HEK293 (cell line): ENCODE results near the gene IL23A.
A peak's percentile ranks its signal among the peaks of the same experiment; 100 is the strongest.

Experiments used
- IKZF3 ChIP-seq: fragments of 450-650 bp; IDR thresholded peaks from 2 replicates; pipeline ENCODE4 v1.5.0; 2018; ENCODE audit warnings: missing biosample characterization, mild to moderate bottlenecking, missing genetic modification characterization, moderate library complexity
- SCRT2 ChIP-seq: fragments of 450-650 bp; formaldehyde crosslinking; IDR thresholded peaks from 2 replicates; pipeline ENCODE4 v1.5.1; 2016; ENCODE audit warnings: missing biosample characterization, missing genetic modification characterization
- WT1 ChIP-seq: fragments of 450-650 bp; formaldehyde crosslinking; IDR thresholded peaks from 2 replicates; pipeline ENCODE4 v1.5.1; 2016; ENCODE audit warnings: missing biosample characterization, missing genetic modification characterization
- ZBTB20 ChIP-seq: fragments of 450-650 bp; formaldehyde crosslinking; IDR thresholded peaks from 2 replicates; pipeline ENCODE4 v1.5.1; 2016; ENCODE audit warnings: missing biosample characterization, missing genetic modification characterization
- ZFP41 ChIP-seq: fragments of 450-650 bp; formaldehyde crosslinking; IDR thresholded peaks from 2 replicates; pipeline ENCODE4 v1.5.1; 2016; ENCODE audit warnings: missing biosample characterization, missing genetic modification characterization, borderline replicate concordance
- ZFP69B ChIP-seq: fragments of 450-650 bp; formaldehyde crosslinking; IDR thresholded peaks from 2 replicates; pipeline ENCODE4 v1.5.1; 2016; ENCODE audit warnings: missing biosample characterization, missing genetic modification characterization
- ZNF133 ChIP-seq: fragments of 450-650 bp; formaldehyde crosslinking; IDR thresholded peaks from 2 replicates; pipeline ENCODE4 v1.5.1; 2016; ENCODE audit warnings: missing biosample characterization, missing genetic modification characterization
- ZNF16 ChIP-seq: fragments of 450-650 bp; formaldehyde crosslinking; IDR thresholded peaks from 2 replicates; pipeline ENCODE4 v1.5.1; 2016; ENCODE audit warnings: low read depth, missing biosample characterization, missing genetic modification characterization
- ZNF169 ChIP-seq: fragments of 450-650 bp; formaldehyde crosslinking; IDR thresholded peaks from 2 replicates; pipeline ENCODE4 v1.5.1; 2016; ENCODE audit warnings: missing biosample characterization, missing genetic modification characterization
- ZNF302 ChIP-seq: fragments of 450-650 bp; formaldehyde crosslinking; IDR thresholded peaks from 2 replicates; pipeline ENCODE4 v1.5.1; 2016; ENCODE audit warnings: missing biosample characterization, missing genetic modification characterization, low read depth
- ZNF311 ChIP-seq: fragments of 450-650 bp; formaldehyde crosslinking; IDR thresholded peaks from 2 replicates; pipeline ENCODE4 v1.5.1; 2017; ENCODE audit warnings: missing biosample characterization, missing genetic modification characterization, borderline replicate concordance
- ZNF514 ChIP-seq: fragments of 450-650 bp; formaldehyde crosslinking; IDR thresholded peaks from 2 replicates; pipeline ENCODE4 v1.5.1; 2016; ENCODE audit warnings: missing biosample characterization, missing genetic modification characterization
- ZNF530 ChIP-seq: fragments of 450-650 bp; formaldehyde crosslinking; IDR thresholded peaks from 2 replicates; pipeline ENCODE4 v1.5.1; 2016; ENCODE audit warnings: low read depth, missing biosample characterization, missing genetic modification characterization
- ZNF561 ChIP-seq: fragments of 450-650 bp; IDR thresholded peaks from 2 replicates; pipeline ENCODE4 v1.5.1; 2018; ENCODE audit warnings: missing biosample characterization, missing genetic modification characterization, borderline replicate concordance
- ZNF596 ChIP-seq: fragments of 450-650 bp; IDR thresholded peaks from 2 replicates; pipeline ENCODE4 v1.5.0; 2018; ENCODE audit warnings: missing biosample characterization, mild to moderate bottlenecking, missing genetic modification characterization, moderate library complexity
- ZNF600 ChIP-seq: fragments of 450-650 bp; formaldehyde crosslinking; IDR thresholded peaks from 2 replicates; pipeline ENCODE4 v1.5.1; 2016; ENCODE audit warnings: missing biosample characterization, missing genetic modification characterization
- ZNF624 ChIP-seq: fragments of 450-650 bp; formaldehyde crosslinking; IDR thresholded peaks from 2 replicates; pipeline ENCODE4 v1.5.1; 2017; ENCODE audit warnings: missing biosample characterization, missing genetic modification characterization
- ZNF626 ChIP-seq: fragments of 450-650 bp; sonication (Bioruptor Pico); formaldehyde crosslinking; IDR thresholded peaks from 2 replicates; pipeline ENCODE4 v1.5.1; 2018; ENCODE audit warnings: missing biosample characterization, missing genetic modification characterization, inconsistent platforms
- ZNF654 ChIP-seq: fragments of 450-650 bp; formaldehyde crosslinking; IDR thresholded peaks from 2 replicates; pipeline ENCODE4 v1.5.1; 2016; ENCODE audit warnings: low read depth, missing biosample characterization, missing genetic modification characterization
- ZNF660 ChIP-seq: fragments of 450-650 bp; IDR thresholded peaks from 2 replicates; pipeline ENCODE4 v1.5.1; 2018; ENCODE audit warnings: missing biosample characterization, mild to moderate bottlenecking, missing genetic modification characterization
- ZNF792 ChIP-seq: fragments of 450-650 bp; formaldehyde crosslinking; IDR thresholded peaks from 2 replicates; pipeline ENCODE4 v1.5.1; 2016; ENCODE audit warnings: missing biosample characterization, missing genetic modification characterization
- ZSCAN23 ChIP-seq: fragments of 450-650 bp; formaldehyde crosslinking; IDR thresholded peaks from 2 replicates; pipeline ENCODE4 v1.5.1; 2016; ENCODE audit warnings: missing biosample characterization, missing genetic modification characterization
- TF ChIP-seq, protein P1 (sequence below): fragments of 450-650 bp; formaldehyde crosslinking; IDR thresholded peaks from 2 replicates; pipeline ENCODE4 v1.5.1; 2017; ENCODE audit warnings: missing biosample characterization, mild to moderate bottlenecking, missing genetic modification characterization, moderate library complexity
- TF ChIP-seq, protein P2 (sequence below): fragments of 450-650 bp; formaldehyde crosslinking; IDR thresholded peaks from 2 replicates; pipeline ENCODE4 v1.5.1; 2016; ENCODE audit warnings: missing biosample characterization, missing genetic modification characterization
- TF ChIP-seq, protein P3 (sequence below): fragments of 450-650 bp; formaldehyde crosslinking; IDR thresholded peaks from 2 replicates; pipeline ENCODE4 v1.5.1; 2016; ENCODE audit warnings: missing biosample characterization, missing genetic modification characterization, borderline replicate concordance
- TF ChIP-seq, protein P4 (sequence below): sonication (generic); formaldehyde crosslinking; IDR thresholded peaks from 2 replicates; pipeline ENCODE4 v1.8.1; 2022; ENCODE audit warnings: mild to moderate bottlenecking, moderate library complexity, missing genetic modification reagents
- TF ChIP-seq, protein P5 (sequence below): fragments of 450-650 bp; formaldehyde crosslinking; IDR thresholded peaks from 2 replicates; pipeline ENCODE4 v1.5.1; 2016; ENCODE audit warnings: missing biosample characterization, missing genetic modification characterization
- TF ChIP-seq, protein P6 (sequence below): IDR thresholded peaks from 2 replicates; pipeline ENCODE4 v1.6.1; 2011; ENCODE audit warnings: mild to moderate bottlenecking, low read depth, low read length, borderline replicate concordance

IL23A gene

DNA sequence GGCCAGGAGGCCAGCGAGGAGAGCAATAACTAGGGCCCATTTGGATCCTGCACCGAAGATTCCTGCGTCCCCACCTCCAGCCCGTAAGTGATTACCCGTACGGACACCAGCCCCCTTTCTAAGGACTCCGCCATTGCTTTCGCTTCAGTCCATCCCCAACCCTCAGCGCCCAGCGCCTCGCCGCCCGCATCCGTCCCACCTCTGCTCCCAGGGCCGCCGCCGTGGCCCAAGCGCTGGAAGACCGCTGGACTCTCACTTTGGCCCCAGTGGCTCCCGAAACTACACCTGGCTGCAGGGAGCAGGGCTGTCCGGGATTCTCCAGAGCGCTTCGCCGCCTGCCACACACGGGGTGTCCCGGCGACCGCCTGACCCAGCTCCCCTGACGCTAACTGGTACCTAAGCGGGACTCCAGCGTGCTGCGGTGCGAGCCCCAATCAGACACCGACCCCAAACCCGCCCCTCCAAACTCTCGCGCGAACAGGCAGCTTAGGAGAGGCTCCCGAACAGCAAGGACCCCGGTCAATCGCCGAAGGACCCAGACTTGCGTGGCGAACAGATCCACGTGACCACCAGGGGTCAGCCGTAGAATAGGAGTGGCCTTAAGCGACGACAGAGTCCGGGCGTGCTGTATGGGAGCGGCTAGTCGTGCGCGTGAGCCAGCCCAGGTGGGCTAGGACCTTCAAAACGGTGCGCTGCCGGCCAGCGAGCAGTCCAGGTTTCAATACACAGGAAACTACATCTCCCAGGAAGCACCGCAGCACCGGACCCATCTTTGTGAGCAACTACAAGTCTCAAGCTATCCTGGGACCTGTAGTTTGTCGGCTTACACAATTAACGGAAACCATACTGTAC lies 22.8 kb upstream of the IL23A start, which contains the start of gene CNPY2 (continued):
- TF ChIP-seq, protein P1, sequence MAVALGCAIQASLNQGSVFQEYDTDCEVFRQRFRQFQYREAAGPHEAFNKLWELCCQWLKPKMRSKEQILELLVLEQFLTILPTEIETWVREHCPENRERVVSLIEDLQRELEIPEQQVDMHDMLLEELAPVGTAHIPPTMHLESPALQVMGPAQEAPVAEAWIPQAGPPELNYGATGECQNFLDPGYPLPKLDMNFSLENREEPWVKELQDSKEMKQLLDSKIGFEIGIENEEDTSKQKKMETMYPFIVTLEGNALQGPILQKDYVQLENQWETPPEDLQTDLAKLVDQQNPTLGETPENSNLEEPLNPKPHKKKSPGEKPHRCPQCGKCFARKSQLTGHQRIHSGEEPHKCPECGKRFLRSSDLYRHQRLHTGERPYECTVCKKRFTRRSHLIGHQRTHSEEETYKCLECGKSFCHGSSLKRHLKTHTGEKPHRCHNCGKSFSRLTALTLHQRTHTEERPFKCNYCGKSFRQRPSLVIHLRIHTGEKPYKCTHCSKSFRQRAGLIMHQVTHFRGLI (tag by site-specific recombination): no peak; the same call in 1 of the 2 replicates
- TF ChIP-seq ZNF16 (no peak), ZBTB20 (tag by site-specific recombination) (no peak), ZNF311 (tag by site-specific recombination) (no peak), ZNF792 (tag by site-specific recombination) (no peak), ZSCAN23 (tag by site-specific recombination) (no peak), ZNF561 (no peak; the same call in 1 of the 2 replicates), ZNF654 (tag by site-specific recombination) (no peak), ZFP69B (tag by site-specific recombination) (peak; percentile 53; the same call in 1 of the 2 replicates), ZNF624 (no peak), ZNF660 (tag by site-specific recombination) (peak; percentile 52; the same call in 1 of the 2 replicates), ZNF626 (tag by site-specific recombination) (no peak), ZNF133 (tag by site-specific recombination) (no peak), ZNF596 (tag by site-specific recombination) (no peak), ZNF514 (no peak), SCRT2 (tag by site-specific recombination) (no peak), ZNF169 (tag by site-specific recombination) (peak; percentile 26; the same call in 1 of the 2 replicates), ZFP41 (no peak), WT1 (tag by site-specific recombination) (0 out of 2 replicates have a peak, but pooled peaks have one; percentile 40), ZNF530 (tag by site-specific recombination) (no peak), IKZF3 (tag by site-specific recombination) (no peak), ZNF302 (no peak), ZNF600 (peak; percentile 94)
- TF ChIP-seq, protein P2, sequence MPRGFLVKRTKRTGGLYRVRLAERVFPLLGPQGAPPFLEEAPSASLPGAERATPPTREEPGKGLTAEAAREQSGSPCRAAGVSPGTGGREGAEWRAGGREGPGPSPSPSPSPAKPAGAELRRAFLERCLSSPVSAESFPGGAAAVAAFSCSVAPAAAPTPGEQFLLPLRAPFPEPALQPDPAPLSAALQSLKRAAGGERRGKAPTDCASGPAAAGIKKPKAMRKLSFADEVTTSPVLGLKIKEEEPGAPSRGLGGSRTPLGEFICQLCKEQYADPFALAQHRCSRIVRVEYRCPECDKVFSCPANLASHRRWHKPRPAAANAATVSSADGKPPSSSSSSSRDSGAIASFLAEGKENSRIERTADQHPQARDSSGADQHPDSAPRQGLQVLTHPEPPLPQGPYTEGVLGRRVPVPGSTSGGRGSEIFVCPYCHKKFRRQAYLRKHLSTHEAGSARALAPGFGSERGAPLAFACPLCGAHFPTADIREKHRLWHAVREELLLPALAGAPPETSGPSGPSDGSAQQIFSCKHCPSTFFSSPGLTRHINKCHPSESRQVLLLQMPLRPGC (tag by site-specific recombination): no peak
- TF ChIP-seq, protein P3, sequence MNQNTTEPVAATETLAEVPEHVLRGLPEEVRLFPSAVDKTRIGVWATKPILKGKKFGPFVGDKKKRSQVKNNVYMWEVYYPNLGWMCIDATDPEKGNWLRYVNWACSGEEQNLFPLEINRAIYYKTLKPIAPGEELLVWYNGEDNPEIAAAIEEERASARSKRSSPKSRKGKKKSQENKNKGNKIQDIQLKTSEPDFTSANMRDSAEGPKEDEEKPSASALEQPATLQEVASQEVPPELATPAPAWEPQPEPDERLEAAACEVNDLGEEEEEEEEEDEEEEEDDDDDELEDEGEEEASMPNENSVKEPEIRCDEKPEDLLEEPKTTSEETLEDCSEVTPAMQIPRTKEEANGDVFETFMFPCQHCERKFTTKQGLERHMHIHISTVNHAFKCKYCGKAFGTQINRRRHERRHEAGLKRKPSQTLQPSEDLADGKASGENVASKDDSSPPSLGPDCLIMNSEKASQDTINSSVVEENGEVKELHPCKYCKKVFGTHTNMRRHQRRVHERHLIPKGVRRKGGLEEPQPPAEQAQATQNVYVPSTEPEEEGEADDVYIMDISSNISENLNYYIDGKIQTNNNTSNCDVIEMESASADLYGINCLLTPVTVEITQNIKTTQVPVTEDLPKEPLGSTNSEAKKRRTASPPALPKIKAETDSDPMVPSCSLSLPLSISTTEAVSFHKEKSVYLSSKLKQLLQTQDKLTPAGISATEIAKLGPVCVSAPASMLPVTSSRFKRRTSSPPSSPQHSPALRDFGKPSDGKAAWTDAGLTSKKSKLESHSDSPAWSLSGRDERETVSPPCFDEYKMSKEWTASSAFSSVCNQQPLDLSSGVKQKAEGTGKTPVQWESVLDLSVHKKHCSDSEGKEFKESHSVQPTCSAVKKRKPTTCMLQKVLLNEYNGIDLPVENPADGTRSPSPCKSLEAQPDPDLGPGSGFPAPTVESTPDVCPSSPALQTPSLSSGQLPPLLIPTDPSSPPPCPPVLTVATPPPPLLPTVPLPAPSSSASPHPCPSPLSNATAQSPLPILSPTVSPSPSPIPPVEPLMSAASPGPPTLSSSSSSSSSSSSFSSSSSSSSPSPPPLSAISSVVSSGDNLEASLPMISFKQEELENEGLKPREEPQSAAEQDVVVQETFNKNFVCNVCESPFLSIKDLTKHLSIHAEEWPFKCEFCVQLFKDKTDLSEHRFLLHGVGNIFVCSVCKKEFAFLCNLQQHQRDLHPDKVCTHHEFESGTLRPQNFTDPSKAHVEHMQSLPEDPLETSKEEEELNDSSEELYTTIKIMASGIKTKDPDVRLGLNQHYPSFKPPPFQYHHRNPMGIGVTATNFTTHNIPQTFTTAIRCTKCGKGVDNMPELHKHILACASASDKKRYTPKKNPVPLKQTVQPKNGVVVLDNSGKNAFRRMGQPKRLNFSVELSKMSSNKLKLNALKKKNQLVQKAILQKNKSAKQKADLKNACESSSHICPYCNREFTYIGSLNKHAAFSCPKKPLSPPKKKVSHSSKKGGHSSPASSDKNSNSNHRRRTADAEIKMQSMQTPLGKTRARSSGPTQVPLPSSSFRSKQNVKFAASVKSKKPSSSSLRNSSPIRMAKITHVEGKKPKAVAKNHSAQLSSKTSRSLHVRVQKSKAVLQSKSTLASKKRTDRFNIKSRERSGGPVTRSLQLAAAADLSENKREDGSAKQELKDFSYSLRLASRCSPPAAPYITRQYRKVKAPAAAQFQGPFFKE (tag by site-specific recombination): no peak
- TF ChIP-seq, protein P4, sequence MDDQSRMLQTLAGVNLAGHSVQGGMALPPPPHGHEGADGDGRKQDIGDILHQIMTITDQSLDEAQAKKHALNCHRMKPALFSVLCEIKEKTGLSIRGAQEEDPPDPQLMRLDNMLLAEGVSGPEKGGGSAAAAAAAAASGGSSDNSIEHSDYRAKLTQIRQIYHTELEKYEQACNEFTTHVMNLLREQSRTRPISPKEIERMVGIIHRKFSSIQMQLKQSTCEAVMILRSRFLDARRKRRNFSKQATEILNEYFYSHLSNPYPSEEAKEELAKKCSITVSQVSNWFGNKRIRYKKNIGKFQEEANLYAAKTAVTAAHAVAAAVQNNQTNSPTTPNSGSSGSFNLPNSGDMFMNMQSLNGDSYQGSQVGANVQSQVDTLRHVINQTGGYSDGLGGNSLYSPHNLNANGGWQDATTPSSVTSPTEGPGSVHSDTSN: no peak
- TF ChIP-seq, protein P5, sequence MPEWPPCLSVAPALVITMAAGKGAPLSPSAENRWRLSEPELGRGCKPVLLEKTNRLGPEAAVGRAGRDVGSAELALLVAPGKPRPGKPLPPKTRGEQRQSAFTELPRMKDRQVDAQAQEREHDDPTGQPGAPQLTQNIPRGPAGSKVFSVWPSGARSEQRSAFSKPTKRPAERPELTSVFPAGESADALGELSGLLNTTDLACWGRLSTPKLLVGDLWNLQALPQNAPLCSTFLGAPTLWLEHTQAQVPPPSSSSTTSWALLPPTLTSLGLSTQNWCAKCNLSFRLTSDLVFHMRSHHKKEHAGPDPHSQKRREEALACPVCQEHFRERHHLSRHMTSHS (tag by site-specific recombination): no peak
- TF ChIP-seq, protein P6, sequence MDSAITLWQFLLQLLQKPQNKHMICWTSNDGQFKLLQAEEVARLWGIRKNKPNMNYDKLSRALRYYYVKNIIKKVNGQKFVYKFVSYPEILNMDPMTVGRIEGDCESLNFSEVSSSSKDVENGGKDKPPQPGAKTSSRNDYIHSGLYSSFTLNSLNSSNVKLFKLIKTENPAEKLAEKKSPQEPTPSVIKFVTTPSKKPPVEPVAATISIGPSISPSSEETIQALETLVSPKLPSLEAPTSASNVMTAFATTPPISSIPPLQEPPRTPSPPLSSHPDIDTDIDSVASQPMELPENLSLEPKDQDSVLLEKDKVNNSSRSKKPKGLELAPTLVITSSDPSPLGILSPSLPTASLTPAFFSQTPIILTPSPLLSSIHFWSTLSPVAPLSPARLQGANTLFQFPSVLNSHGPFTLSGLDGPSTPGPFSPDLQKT: no peak
